ENCODE results near the gene CYP1A2. TPM values are rescaled to one million over a fixed set of nuclear protein-coding genes. Genes with fewer than 3 reads are reported as not detected.

CYP1A2 gene
- total RNA-seq, 1 experiment from 2014 or later = not detected

DNA sequence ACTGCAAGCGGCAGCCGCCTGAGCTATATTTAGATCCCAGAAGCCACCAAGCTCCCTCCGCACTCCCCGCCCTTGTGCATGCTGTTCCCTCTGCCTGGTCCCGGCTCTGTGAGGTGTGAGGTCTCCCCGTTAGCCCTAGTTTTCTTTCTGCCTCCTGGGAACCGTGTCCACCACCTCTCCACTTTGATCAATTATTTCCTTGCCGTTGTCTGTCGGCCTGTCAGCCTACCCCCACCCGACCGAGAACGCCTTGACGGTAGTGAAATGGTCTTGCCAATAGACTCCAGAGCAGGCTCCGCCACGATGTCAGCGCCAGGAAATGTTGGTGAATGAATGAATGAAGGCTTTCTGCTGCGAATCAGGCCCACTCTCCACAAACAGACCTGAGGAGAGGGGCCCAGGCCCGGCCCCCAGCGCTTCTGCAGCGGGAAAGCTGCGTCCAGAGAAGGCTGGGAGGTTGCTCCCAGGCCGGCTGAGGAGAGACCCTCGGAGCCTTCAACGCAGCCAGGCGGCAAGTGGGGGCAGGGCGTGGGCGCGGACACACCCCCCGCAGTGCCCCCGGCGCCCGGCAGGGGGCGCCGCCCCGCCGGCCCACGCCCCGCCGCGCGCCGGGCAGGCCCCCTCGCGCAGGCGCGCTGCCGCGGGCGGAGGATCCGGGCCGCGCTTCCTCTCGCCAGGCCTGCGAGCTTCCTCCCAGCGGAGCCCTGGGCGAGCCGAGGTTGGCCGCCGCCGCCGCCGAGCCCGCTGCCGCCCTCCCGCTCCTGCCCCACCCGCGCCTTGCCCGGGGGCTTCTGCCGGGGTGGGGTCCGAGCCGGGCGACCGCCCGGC, 33.0 kb downstream of the CYP1A2 start, which contains the start of gene CSK:
CSK (plus strand) TSS at position 650 of the 828 bp plus-strand sequence. CDS start 16,218 bp downstream, outside the sequence.
- POLR2A ChIA-PET (ENCODE audit: unreplicated experiment) = no interaction called here
- H3K4me1 ChIP-seq (ENCODE audit: insufficient read depth, low read length) = peaks cover 18% of the 10 kb centered on the region
- H3K9me3 ChIP-seq (ENCODE audit: low read length) = no peaks in the 10 kb centered on the region
- H3K9ac ChIP-seq (ENCODE audit: low read length) = peak within 1 kb of the TSS; percentile 85
- H3K9me2 ChIP-seq (replicated peaks; ENCODE audit: low read length) = no peaks in the 10 kb centered on the region
- BruUV-seq (replicated peaks) = no TSS peak
- no peaks in the 10 kb centered on the region; the same call in 1 of the 2 replicates for H3K36me3 ChIP-seq (ENCODE audit: low read depth, low read length)
- H3K79me2 ChIP-seq (ENCODE audit: low read length) = peaks cover 42% of the 10 kb centered on the region
- H3K27ac ChIP-seq (ENCODE audit: low read length) = no peak within 1 kb of the TSS
- no peaks in the 10 kb centered on the region for H4K20me1 ChIP-seq (ENCODE audit: low read length)
- H3K4me2 ChIP-seq (ENCODE audit: low read length) = peak within 1 kb of the TSS; percentile 100
- peak within 1 kb of the TSS; percentile 98 for H3K4me3 ChIP-seq (ENCODE audit: low read length)
- peak within 1 kb of the TSS; percentile 99 for H2AFZ ChIP-seq (ENCODE audit: low read length)
- intact Hi-C loops (cut with micrococcal nuclease) = no loop called here
- no peaks in the 10 kb centered on the region for H3F3A ChIP-seq (ENCODE audit: low read length, unreplicated experiment)
- peak; percentile 69 for DNase-seq
- peak; percentile 79 for ATAC-seq
- CTCF ChIA-PET = interaction anchor here (0.8 kb wide), 1 partner anchor 61 kb away, joined by 3 read pairs; no protein-coding TSS in a partner anchor
- H3K27me3 ChIP-seq (ENCODE audit: low read length) = no peaks in the 10 kb centered on the region
- TF ChIP-seq, protein P1, sequence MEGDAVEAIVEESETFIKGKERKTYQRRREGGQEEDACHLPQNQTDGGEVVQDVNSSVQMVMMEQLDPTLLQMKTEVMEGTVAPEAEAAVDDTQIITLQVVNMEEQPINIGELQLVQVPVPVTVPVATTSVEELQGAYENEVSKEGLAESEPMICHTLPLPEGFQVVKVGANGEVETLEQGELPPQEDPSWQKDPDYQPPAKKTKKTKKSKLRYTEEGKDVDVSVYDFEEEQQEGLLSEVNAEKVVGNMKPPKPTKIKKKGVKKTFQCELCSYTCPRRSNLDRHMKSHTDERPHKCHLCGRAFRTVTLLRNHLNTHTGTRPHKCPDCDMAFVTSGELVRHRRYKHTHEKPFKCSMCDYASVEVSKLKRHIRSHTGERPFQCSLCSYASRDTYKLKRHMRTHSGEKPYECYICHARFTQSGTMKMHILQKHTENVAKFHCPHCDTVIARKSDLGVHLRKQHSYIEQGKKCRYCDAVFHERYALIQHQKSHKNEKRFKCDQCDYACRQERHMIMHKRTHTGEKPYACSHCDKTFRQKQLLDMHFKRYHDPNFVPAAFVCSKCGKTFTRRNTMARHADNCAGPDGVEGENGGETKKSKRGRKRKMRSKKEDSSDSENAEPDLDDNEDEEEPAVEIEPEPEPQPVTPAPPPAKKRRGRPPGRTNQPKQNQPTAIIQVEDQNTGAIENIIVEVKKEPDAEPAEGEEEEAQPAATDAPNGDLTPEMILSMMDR (conservative IDR thresholded peaks at IDR 0.05; ENCODE audit: low read depth, low read length) = peak; percentile 40; the same call in 1 of the 2 replicates
- no peak for TF ChIP-seq EZH2phosphoT487 (IDR thresholded peaks at IDR 0.05; ENCODE audit: borderline replicate concordance, low read length)

DNA sequence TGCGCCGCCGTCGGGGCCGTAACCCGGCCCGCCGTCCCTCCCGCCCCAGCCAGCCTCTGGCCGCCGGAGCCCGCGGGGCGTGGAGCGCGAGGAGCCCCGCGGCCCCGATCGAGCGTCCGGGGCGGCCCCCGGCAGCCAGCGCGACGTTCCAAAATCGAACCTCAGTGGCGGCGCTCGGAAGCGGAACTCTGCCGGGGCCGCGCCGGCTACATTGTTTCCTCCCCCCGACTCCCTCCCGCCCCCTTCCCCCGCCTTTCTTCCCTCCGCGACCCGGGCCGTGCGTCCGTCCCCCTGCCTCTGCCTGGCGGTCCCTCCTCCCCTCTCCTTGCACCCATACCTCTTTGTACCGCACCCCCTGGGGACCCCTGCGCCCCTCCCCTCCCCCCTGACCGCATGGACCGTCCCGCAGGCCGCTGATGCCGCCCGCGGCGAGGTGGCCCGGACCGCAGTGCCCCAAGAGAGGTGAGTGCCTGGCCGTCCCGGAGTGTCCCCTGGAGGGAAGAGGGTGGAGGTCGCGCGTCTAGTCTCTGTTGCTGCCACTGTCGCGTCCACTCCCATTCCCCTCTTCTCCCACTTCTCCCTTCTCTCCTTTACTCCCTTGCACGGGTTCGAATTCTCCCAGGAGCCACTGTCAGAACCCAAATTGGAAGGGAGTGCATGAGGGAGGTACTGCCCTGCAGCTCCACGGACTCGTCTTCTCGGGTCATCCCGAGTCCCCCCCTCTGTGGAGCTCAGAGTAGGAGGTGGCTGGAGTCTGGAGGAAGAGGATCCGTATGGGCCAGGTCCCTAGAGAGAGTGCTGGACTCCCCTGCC, 33.8 kb downstream of the CYP1A2 start:
- no peaks in the 10 kb centered on the region for H3K9me3 ChIP-seq (ENCODE audit: low read length)
- ATAC-seq (peak; percentile 30), DNase-seq (no peak)
- H3K27ac ChIP-seq (ENCODE audit: low read length) = no peak overlapping the region
- CTCF ChIA-PET = no interaction called here
- H3F3A ChIP-seq (ENCODE audit: low read length, unreplicated experiment) = no peaks in the 10 kb centered on the region
- POLR2A ChIA-PET (ENCODE audit: unreplicated experiment) = no interaction called here
- peak overlapping the region; percentile 65; the same call in 1 of the 2 replicates for H2AFZ ChIP-seq (ENCODE audit: low read length)
- H3K27me3 ChIP-seq (ENCODE audit: low read length) = no peaks in the 10 kb centered on the region
- H3K4me3 ChIP-seq (ENCODE audit: low read length) = peak overlapping the region; percentile 98
- peaks cover 18% of the 10 kb centered on the region for H3K4me1 ChIP-seq (ENCODE audit: insufficient read depth, low read length)
- H3K9ac ChIP-seq (ENCODE audit: low read length) = peak overlapping the region; percentile 85
- no TSS peak for BruUV-seq (replicated peaks)
- no peaks in the 10 kb centered on the region; the same call in 1 of the 2 replicates for H3K36me3 ChIP-seq (ENCODE audit: low read depth, low read length)
- H3K4me2 ChIP-seq (ENCODE audit: low read length) = peak overlapping the region; percentile 99
- 0 out of 2 replicates have a peak, but pooled peaks cover 1% of the 10 kb centered on the region for H4K20me1 ChIP-seq (ENCODE audit: low read length)
- intact Hi-C loops (cut with micrococcal nuclease) = no loop called here
- no peaks in the 10 kb centered on the region for H3K9me2 ChIP-seq (replicated peaks; ENCODE audit: low read length)
- TF ChIP-seq EZH2phosphoT487 (IDR thresholded peaks at IDR 0.05; ENCODE audit: borderline replicate concordance, low read length) = no peak
- TF ChIP-seq, protein P1 (conservative IDR thresholded peaks at IDR 0.05; ENCODE audit: low read depth, low read length) = no peak
- no peak for TF ChIP-seq EZH2 (IDR thresholded peaks at IDR 0.05; ENCODE audit: low read length, unreplicated experiment)
- H3K79me2 ChIP-seq (ENCODE audit: low read length) = peaks cover 50% of the 10 kb centered on the region
